NCI-H345 (cell line): ENCODE data around the gene SNX32.

ENCODE experiments used
- DNase-seq: peaks from one replicate; lab custom pipeline; 2025; lab: John Stamatoyannopoulos, UW

The SNX32 gene

GRCh38 chr11:65868907-65869306 is 35.1 kb downstream of the SNX32 start:
- DNase-seq, result no peak

- no peak for DNase-seq
These were observed 36.0 kb downstream of the SNX32 start for GRCh38 chr11:65869643-65870306.

- DNase-seq, result no peak
These were observed 36.5 kb downstream of the SNX32 start for GRCh38 chr11:65870307-65870658.

- DNase-seq, result peak; percentile 28
These were observed 37.2 kb downstream of the SNX32 start for GRCh38 chr11:65870706-65871681.

GRCh38 chr11:65871811-65872548 is 38.2 kb downstream of the SNX32 start:
- DNase-seq, result no peak

GRCh38 chr11:65872586-65873317 is 39.0 kb downstream of the SNX32 start, which contains the start of gene EFEMP2:
TSS of gene EFEMP2 (minus strand) at chr11:65872800. CDS start at chr11:65872354, 446 bp downstream.
- DNase-seq, result no peak

- peak; percentile 92 for DNase-seq
These were observed 39.8 kb downstream of the SNX32 start for GRCh38 chr11:65873318-65874156.

- no peak for DNase-seq
These were observed 45.9 kb downstream of the SNX32 start, which contains the start of gene CTSW for GRCh38 chr11:65879617-65880016. TSS of gene CTSW (plus strand) at chr11:65879837. CDS start at chr11:65879855, 18 bp downstream.

GRCh38 chr11:65880027-65880426 is 46.3 kb downstream of the SNX32 start:
- no peak for DNase-seq

GRCh38 chr11:65880844-65881421 is 47.2 kb downstream of the SNX32 start:
- DNase-seq, result no peak

GRCh38 chr11:65882120-65883057 is 48.6 kb downstream of the SNX32 start:
- DNase-seq, result no peak

- DNase-seq, result no peak
These were observed 49.4 kb downstream of the SNX32 start for GRCh38 chr11:65883058-65883761.

- DNase-seq, result no peak
These were observed 50.3 kb downstream of the SNX32 start for GRCh38 chr11:65883786-65884715.

- DNase-seq, result peak; percentile 72
These were observed 50.9 kb downstream of the SNX32 start for GRCh38 chr11:65884716-65885092.

GRCh38 chr11:65885231-65885630 is 51.5 kb downstream of the SNX32 start:
- DNase-seq, result no peak

GRCh38 chr11:65885808-65886536 is 52.2 kb downstream of the SNX32 start:
- no peak for DNase-seq
